Neural cell (in vitro differentiated cells): ENCODE results near the gene SMIM10L2A.

ENCODE experiments used
- EZH2 ChIP-seq: fragments of 200-600, 300-800 bp; shearing (Covaris generic), sonication (generic); IDR thresholded peaks from 2 replicates; pipeline ENCODE4 v1.6.1; 2014; ENCODE audit warnings: antibody characterized with exemption, low read length, borderline replicate concordance, mild to moderate bottlenecking; ENCODE audit not compliant: insufficient read depth, poor library complexity, severe bottlenecking
- MXI1 ChIP-seq: fragments of 450-650 bp; conservative IDR thresholded peaks from 2 replicates; pipeline ENCODE4 v1.6.1; 2014; ENCODE audit warnings: antibody characterized with exemption, mild to moderate bottlenecking; ENCODE audit not compliant: poor library complexity, severe bottlenecking
- POLR2AphosphoS5 ChIP-seq: IDR thresholded peaks from 2 replicates; pipeline ENCODE4 v1.6.1; 2012
- RAD21 ChIP-seq: fragments of 450-650 bp; conservative IDR thresholded peaks from 2 replicates; pipeline ENCODE4 v1.6.1; 2014; ENCODE audit warnings: antibody characterized with exemption, mild to moderate bottlenecking, moderate library complexity
- TF ChIP-seq, protein P1 (sequence below): fragments of 450-650 bp; IDR thresholded peaks from 2 replicates; pipeline ENCODE4 v1.5.1; 2014; ENCODE audit warnings: antibody characterized with exemption, mild to moderate bottlenecking, moderate library complexity; ENCODE audit not compliant: poor library complexity, severe bottlenecking

DNA sequence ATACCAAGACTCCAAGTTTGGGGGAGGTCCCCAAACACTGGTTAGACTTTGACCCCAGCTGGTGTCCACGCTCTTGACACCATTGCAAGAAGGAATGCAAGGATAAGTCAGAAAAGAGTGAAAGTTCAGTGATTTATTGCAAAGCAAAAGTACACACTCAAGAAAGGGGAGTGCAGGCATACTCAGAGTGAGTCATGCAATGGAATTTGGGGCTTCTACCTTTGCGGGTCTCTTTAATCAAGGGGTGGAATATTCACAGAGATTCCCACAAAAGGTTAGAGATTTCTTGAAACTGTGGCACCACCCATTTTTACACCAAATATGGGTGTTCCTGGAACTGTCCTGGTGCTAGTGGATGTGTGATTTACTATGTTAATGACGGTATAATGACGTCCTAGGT, 5.2 kb upstream of the SMIM10L2A start:
- no peak for TF ChIP-seq RAD21
- TF ChIP-seq EZH2: no peak
- TF ChIP-seq MXI1: no peak
- no peak for TF ChIP-seq POLR2AphosphoS5
- TF ChIP-seq, protein P1, sequence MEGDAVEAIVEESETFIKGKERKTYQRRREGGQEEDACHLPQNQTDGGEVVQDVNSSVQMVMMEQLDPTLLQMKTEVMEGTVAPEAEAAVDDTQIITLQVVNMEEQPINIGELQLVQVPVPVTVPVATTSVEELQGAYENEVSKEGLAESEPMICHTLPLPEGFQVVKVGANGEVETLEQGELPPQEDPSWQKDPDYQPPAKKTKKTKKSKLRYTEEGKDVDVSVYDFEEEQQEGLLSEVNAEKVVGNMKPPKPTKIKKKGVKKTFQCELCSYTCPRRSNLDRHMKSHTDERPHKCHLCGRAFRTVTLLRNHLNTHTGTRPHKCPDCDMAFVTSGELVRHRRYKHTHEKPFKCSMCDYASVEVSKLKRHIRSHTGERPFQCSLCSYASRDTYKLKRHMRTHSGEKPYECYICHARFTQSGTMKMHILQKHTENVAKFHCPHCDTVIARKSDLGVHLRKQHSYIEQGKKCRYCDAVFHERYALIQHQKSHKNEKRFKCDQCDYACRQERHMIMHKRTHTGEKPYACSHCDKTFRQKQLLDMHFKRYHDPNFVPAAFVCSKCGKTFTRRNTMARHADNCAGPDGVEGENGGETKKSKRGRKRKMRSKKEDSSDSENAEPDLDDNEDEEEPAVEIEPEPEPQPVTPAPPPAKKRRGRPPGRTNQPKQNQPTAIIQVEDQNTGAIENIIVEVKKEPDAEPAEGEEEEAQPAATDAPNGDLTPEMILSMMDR: no peak
